CD4-positive, alpha-beta T cell treated with Interleukin-4 for 4 hours (primary cell): ENCODE results near the gene SCYL1.

ENCODE experiments used
- DNase-seq: peaks from one replicate; pipeline ENCODE4 v3.0.0-alpha.2; 2020

The SCYL1 gene

GRCh38 chr11:65537620-65538231 lies 12.8 kb downstream of the SCYL1 start:
- DNase-seq: no peak

GRCh38 chr11:65538232-65538914 lies 13.5 kb downstream of the SCYL1 start:
- no peak for DNase-seq

GRCh38 chr11:65538915-65539743 lies 14.2 kb downstream of the SCYL1 start:
- DNase-seq: no peak

GRCh38 chr11:65539744-65540289 lies 14.9 kb downstream of the SCYL1 start:
- DNase-seq: no peak

GRCh38 chr11:65540290-65541092 lies 15.6 kb downstream of the SCYL1 start:
- DNase-seq: peak; percentile 86

GRCh38 chr11:65541093-65541982 lies 16.5 kb downstream of the SCYL1 start:
- no peak for DNase-seq

GRCh38 chr11:65542738-65543390 lies 18.0 kb downstream of the SCYL1 start:
- DNase-seq: no peak

- DNase-seq: no peak
These were observed 21.0 kb downstream of the SCYL1 start for GRCh38 chr11:65545853-65546216.

- DNase-seq: peak; percentile 97
These were observed 21.5 kb downstream of the SCYL1 start for GRCh38 chr11:65546217-65546958.

- DNase-seq: peak; percentile 48
These were observed 22.7 kb downstream of the SCYL1 start for GRCh38 chr11:65547446-65548125.

- no peak for DNase-seq
These were observed 23.5 kb downstream of the SCYL1 start for GRCh38 chr11:65548395-65548794.

- no peak for DNase-seq
These were observed 24.2 kb downstream of the SCYL1 start for GRCh38 chr11:65549096-65549495.

GRCh38 chr11:65551572-65552387 lies 26.9 kb downstream of the SCYL1 start:
- peak; percentile 64 for DNase-seq

GRCh38 chr11:65552388-65552951 lies 27.6 kb downstream of the SCYL1 start:
- DNase-seq: no peak

GRCh38 chr11:65553301-65554001 lies 28.6 kb downstream of the SCYL1 start:
- peak; percentile 82 for DNase-seq

GRCh38 chr11:65554057-65554818 lies 29.4 kb downstream of the SCYL1 start:
- DNase-seq: no peak

- DNase-seq: no peak
These were observed 30.1 kb downstream of the SCYL1 start for GRCh38 chr11:65554842-65555430.
